Frontal cortex (tissue), 4 donors: ENCODE results near the gene POU3F1. TPM values are rescaled to one million over a fixed set of nuclear protein-coding genes. Genes with fewer than 3 reads are reported as not detected.

ENCODE experiments used
- DNase-seq, 2 donors: peaks; one replicate each; pipeline ENCODE4 v3.0.0; 2012; ENCODE audit warnings: low spot score in 2 of 2
- FAIRE-seq: peaks from 2 replicates; lab custom pipeline; 2012; peaks lifted over from hg19 to GRCh38; lab: Jason Lieb, UNC
- total RNA-seq: library from RNA; depleted of rRNA; stranded (reverse); fragments of >200 nt; gene quantifications from one replicate; pipeline ENCODE4 v1.2.3, GENCODE V29; 2014
- donor health status: control.
- donor health status: control.
- donor health status: control.

Gene POU3F1
- total RNA-seq, 1 donor from 2014 or later: 9.4 TPM

DNA sequence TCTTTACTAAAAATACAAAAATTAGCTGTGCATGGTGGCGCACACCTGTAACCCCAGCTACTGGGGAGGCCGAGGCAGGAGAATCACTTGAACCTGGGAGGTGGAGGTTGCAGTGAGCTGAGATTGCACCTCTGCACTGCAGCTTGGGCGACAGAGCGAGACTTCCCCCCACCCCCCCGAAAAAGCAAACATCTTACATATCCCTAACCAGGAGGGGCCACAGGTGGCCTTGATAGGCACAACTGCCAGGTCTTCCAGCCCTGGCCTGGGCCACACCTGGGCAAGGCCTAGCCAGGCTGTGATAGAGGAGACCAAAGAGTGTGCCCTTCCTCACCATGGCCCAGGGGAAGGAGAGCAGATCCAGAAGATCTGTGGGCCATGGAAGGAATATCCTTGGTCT, 28.6 kb upstream of the POU3F1 start:
- FAIRE-seq: no peak

DNA sequence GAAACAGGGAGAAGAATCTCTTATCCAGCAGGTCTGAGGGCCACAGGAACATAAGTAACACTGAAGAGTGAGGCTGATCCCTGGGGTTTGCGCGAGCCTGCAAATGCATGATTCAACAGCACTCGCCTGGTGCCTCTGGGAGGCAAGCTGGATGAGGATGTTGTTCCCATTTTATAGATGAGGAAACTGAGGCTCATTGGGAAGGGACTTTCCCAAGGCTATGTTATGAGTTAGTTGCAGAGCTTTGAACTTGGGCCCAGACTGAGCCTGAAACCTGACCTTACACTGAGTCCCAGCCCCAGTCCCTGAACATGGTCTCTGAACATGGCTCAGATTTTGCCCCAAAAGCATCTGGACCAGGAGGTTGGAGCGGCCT, 27.7 kb upstream of the POU3F1 start:
- FAIRE-seq (no peak), DNase-seq (no peak)

More for the DNA sequence above, 28.6 kb upstream of the POU3F1 start:
- DNase-seq: no peak

DNA sequence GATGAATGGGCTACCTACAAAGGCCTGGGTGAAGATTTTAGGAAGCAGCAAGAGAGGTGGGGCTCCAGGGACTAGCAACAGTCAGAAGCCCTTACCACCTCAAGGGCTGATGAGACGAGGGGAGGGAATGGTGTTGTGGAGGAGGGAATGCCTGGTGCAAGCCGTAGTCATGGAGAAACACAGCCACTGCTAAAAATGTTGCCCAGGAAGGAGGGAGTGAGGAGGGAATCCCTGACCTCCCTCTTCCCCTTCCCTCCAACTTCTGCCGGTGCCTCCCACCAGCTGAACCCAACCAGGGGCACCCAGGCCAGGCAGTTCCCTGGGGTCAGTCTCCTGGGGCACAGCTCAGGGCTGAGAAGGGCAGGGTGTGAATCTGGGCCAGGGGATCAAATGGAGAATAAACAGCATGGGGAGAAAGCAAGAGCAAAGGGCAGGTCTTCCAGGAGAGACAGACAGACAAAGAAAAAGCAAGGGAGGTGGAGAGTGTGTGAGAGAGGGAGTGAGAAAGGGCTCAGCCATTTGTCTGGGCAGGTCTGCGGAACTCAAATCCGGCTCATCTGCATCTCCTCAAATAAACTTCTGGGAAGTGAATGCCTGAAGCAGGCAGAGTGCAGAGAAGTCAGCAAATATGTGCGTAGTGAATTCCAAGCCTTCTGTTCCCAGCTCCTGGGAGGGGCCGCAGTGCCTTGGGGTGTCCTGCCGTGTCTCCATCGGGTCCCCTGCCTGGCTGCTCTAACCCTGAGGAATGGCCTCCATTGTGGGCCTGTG, 27.1 kb upstream of the POU3F1 start:
- FAIRE-seq (no peak), DNase-seq (no peak)

DNA sequence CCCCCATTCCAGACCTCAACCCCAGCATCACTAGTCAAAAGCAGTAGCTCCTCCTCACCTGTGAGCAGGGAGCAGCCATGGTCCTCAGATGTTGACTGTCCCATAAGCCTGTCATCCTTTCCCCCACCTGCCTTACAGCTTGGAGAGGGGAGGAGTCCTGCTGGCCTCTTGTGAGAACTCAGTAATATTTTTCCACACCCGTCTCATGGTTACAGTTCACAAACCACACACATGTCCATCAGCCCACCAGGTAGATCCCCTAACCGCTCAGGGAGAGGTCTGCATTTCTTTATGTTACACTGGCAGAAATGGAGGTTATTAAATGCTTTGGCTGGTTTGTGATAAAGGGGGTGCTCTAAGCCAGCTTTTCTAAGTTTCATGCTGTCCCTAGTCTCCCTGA, 26.3 kb upstream of the POU3F1 start:
- FAIRE-seq: no peak

DNA sequence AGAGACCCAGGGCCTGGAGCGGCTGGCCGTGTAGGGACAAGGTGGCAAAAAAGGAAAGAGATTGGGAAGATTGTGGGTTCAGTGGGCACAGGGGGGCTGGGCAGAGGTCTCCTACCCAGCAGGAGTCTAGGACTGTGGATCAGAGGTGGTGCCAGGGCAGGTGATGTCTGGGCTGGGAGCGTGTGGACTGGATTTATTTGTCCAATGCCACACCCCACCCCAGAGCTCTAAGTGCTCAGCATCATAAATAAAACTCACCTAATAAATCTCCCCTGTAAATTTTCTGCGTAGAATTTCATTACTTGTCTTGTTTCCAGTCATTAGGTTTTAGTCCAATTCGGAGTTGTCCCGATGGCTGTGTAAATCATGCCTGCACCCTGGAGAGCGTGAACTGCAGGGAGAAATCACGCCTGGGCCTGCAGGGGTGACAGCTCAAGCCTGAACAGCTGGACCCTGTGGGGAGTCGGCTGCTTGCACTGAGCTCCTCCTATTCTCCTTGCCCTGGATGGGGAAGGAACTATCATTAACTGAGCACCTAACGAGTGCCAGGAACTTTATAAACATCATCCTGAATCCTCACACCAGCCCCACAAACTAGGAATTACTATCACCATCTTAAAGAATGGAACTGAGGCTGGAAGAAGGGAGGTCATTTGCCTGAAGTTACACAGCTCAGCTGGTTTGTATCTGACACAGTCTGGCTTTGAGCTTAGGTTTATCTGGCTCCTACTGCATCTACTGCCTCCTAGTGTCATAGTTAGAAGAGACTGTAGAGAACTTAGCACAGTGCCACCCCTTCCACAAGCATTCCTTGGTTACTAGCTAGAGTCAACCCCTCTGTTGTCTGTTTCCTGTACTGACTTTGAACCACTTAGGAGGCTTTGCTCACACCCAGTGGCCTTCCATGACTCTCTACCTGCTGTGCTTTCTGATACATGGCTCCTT, 25.0 kb upstream of the POU3F1 start:
- DNase-seq: no peak
- FAIRE-seq: no peak

More for the DNA sequence above, 26.3 kb upstream of the POU3F1 start:
- DNase-seq: no peak

DNA sequence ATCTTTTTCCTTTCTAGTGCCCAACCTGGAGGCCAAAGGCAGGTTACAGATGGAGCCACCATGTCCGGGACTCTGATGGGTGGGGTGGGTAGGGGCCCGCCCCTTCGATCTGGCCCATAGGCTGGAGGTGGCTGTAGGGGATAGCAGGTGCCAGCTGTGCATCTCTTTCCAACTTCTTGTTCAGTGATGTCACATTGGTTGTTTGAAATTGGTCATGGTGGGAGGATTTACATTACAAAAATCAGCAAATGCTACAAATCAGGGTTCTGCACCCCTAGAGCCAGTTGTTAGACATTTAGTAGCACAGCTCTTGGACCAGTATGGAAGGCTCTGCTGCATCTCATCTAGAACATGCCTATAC, 22.4 kb upstream of the POU3F1 start:
- DNase-seq (no peak), FAIRE-seq (no peak)

DNA sequence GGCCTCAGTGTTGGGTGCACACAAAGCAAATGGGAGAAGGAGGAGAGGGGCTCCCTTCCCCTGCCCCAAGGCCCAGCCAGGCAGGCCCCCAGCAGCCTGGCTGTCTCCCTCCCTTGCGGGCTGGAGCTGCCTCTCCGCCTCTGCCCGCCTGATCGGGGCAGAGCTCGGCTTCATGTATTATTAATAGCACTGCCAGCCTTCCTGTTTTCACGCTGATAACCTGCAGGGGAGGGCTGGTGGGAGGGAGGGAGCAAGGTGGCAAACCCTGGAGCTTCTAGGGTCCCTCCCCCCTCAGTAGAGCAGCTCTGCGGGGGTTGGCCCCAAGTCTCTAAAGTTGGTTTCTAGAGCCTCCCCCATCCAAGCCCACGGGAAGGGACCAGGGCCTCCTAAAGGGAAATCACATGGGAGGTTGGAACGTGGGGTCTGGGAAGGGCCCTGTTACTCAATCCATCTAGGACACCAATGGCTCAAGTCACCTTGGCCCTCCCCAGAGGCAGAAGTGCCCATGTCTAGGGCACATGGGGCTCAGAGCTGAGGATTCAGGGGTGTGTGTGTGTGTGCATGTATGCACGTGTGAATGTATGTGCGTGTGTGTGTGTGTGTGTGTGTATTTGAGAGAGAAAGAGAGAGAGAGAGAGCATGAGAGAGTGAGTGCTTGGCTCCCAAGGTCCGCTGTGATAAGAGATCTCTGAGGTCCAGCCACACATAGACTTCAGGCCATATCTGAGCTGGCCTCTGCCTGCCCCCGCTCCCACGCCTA, 21.8 kb upstream of the POU3F1 start:
- FAIRE-seq: no peak

DNA sequence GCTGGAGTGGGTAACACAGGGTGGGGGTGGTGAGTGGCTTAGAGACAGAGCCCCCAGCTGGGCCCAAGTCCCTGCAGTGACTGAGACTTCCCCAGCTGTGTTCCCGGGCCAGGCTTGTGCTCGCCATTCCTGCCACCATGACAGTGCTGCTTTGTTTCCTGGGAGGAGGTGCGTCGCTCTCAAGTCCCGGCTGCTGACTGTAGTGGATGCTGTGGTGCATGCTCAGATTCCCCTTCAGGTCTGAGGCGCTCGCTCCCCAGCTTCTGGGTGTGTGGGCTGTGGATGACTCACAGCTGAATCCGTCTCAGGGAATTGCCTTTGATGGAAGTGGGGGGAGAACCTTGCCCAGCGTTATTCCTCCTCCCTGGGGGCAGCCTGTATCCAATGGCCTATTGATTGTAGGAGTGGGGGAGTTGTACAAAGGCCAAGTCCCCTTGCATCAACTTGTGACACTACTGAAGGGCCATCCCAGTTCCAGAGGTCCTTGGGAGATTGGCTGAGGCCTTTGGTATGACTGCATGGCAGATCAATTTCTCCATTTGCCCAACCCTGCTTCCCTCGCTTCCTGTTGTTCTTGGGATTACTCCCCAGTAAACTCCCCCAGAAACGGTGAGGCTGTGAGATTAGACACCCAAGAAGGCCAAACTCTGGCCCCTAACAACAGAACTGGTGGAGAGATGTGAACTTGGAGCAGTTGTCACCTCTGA, 17.8 kb upstream of the POU3F1 start:
- DNase-seq: peak in 1 of 2 donors; percentile 66
- FAIRE-seq: no peak

More for the DNA sequence above, 21.8 kb upstream of the POU3F1 start:
- DNase-seq: no peak

DNA sequence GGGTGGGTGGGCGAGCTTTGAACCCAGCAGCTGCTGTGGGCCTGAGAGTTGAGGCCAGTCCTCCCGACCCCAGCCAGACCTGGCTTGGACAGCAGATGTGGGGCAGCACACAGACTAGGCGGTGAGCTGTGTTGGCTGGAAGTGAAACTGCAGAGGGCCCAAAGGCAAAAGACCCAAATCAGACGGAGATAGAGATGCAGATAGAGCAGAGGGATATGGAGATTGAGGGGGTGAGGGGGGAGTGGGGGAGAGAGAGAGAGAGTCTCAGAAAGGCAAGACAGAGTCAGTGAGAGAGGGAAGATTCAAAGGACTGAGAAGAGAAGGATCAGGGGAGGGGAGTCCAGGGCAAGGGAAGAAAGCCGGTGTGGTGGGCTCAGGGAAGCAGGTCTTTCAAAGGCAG, 17.0 kb upstream of the POU3F1 start:
- FAIRE-seq: no peak
- DNase-seq: no peak

DNA sequence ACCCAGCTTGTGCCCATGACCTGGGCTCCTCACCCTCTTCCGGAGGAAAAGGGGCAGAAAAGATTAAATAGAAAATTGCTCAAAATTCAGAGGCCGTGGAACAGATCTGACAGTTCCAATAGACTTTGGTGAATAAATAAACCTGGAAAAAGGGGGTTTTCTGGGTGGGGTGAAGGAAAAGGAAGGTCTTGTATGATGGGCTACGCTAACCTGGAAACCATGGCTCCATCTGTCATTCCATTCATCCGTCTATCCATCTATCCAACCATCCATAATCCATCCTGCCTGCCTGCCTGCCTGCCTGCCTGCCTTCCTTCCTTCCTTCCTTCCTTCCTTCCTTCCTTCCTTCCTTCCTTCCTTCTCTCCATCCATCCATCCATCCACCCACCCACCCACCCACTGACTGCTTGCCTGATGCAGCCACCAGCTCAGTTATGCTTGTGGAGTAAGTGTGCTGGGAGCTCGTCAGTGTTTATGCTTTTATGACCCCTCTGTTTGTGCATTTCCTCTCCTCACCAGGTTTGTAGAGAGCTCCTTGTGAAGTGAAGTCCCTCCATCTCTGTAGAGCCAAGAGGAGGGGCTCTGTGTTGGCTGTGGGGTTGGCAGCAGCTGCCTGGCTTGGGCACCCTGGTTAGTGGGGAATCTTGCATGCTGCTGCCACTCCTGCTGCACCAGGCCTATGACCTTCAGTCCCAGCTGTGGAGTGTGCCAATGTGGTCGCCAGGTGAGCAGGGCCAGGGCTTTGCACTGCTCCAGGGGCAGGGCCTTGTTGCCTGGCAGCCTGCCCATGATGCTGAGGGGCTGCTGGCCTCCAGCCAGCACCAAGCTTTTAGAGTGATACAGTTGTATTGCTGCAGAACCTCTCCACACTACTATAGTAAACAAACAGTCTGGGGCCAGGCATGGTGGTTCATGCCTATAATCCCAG, 16.0 kb upstream of the POU3F1 start:
- FAIRE-seq (no peak), DNase-seq (no peak)

DNA sequence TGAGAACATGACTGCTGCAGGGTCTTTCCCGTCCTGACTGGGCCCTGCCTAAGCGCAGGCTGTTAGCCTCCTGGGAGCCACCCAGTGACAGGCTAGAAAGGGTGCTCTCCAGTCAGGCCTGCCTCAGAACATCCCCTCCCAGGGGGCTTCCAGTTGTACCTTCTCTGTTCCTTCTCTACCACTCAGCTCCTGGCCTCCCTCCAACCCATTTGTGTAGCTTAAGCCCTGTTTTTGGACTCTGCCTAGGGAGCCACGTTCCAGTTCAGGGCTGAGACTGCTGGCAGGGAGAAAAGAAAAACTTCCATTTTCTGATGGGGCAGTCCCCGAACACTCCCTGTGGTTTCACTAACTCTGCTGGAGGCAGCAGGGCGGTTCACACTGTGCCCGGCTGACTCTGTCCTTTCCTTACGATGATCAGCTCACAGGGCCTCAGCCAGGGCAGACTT, 15.3 kb upstream of the POU3F1 start:
- no peak for FAIRE-seq
- no peak for DNase-seq

DNA sequence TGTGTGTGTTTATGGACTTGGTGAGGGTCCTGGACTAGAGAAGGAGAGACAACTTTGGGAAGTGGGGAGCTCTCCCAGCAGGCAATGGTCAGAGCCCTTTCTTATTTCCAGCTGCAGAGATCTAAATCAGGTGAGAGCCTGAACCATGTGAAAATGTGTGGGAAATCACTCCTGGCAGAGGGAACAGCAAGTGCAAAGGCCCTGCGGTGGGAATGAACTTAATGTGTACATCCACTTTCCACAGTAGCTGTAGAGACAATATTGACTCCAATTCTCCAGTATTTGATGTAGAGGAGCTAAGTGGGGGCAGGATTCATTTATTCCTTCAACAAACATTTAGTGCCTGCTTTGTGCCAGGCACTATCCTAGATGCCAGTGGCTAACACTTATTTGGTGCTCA, 14.7 kb upstream of the POU3F1 start:
- no peak for FAIRE-seq
- no peak for DNase-seq

DNA sequence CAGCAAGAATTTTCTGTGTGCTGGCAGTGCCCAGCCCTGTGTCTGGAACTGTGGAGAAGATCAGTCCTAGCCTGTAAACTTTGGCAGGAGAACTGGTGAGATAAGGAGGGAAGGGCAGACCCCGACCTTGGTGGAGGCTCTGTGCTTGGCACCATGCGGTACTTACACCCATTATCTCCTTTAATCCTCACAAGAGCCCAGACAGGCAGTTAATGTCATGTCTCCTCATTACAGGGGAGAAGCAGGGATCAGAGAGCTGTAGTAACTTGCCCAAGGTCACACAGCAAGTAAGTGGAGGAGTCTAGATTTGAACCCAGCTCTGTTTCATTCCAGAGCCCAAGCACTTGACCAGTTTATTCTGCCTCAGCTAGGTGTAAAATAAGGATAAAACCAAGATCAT, 13.9 kb upstream of the POU3F1 start:
- DNase-seq (no peak), FAIRE-seq (no peak)

DNA sequence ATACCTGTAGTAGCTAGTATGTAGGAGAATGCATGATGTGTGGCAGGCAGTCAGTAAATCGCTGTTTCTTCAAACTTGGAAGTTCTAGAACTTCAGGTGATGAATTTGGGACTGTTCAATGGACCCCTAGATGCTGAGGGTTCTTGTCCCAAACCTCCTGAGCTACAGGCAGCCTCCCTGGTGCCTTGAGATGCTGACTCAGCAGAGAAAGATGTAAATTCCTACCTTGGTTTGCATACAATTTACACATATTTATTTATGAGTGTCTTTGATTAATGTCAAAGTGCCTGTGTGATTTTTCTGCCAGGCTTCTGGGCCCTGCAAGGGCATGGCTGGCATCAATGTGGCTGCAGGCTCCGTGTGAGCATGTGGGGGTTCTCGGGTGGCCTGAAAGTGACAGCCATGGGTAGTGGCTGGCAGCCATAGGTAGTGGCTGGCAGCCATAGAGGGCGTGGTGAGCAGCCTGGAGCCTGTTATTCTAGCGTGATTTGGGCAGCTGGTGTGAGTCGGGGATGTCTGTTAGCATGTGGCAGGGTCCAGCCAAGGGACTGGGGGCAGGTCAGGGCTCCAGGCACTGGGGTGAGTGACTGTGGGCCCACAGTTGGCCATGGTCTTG, 13.2 kb upstream of the POU3F1 start:
- DNase-seq (no peak), FAIRE-seq (no peak)

DNA sequence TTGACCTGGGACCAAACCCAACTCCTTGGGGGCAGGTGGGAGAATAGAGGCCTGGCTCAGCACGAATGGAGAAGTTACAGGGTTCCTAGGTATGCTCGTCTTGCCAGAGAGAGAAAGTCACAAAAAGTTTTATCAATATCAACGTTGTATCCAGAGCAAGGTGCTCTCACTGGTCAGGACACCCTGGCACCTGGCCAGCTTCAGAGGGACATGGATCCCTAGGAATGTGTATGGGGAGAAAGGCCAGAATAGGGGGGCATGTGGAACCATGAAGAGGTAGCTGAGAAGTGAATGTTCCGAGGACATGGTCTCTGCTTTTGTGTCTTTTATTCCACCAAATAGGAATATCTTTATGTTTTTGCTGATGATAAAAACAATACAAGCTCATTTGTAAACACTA, 9.4 kb upstream of the POU3F1 start:
- FAIRE-seq: no peak
- DNase-seq: no peak

DNA sequence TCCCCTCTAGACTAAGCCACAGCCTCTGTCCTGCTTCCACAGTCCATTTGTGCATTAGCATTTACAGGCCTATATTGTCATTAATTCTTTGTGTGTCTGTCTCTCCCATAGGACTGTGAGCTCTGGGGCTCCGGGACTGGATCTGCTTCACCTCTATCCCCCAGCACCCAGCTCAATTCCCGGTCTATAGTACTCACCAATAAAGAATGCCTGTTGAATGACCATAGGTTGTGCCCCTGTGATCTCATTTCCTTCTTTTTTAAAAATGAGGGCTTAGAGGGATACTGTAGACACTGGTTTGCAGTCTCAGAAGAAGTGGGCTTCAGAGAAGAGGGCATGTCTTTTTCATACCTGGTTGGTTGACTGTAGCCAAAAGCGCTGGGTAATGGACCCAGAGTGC, 8.8 kb upstream of the POU3F1 start:
- no peak for FAIRE-seq
- no peak for DNase-seq

DNA sequence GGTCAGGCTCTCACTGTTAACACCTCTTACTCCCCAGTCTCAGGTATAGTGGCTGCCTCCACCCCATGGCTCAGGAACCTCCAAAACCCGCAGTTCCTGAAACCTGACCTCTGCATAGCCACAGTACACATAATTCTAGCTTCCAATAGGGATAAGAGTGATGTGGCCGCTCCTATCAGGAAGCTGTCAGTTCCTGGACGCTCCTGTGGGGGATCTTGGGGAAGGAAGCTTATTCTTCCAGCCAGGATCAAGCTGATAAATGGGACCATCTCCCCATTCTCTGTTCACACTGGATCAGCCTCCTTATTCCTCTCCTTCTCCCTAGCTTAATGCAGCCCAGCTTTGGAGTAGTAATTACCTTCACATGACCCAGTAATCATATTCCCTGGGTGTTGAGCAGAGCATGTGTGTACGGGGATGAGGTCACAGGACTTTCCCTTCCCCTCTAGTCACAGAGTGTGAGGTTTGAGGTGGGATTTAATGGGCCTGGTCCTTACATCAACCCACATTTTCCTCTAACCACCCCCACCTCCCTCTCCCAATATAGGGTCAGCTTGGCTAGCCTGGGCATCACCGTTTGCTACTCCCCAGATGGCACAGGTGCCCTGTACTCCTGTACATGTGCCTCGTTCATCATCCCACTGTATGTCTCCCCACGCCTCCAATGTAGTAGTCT, 7.0 kb upstream of the POU3F1 start:
- DNase-seq: no peak
- FAIRE-seq: no peak
